NCI-H345 treated with DMSO at 0.1 percent for 48 hours (cell line): ENCODE results near the gene HBEGF.

Experiments used
- DNase-seq: peaks from one replicate; lab custom pipeline; 2025; ENCODE audit not compliant: unreplicated experiment; lab: John Stamatoyannopoulos, UW

HBEGF gene

GRCh38 chr5:140338336-140338735 lies 8.1 kb downstream of the HBEGF start:
- DNase-seq = no peak

DNA sequence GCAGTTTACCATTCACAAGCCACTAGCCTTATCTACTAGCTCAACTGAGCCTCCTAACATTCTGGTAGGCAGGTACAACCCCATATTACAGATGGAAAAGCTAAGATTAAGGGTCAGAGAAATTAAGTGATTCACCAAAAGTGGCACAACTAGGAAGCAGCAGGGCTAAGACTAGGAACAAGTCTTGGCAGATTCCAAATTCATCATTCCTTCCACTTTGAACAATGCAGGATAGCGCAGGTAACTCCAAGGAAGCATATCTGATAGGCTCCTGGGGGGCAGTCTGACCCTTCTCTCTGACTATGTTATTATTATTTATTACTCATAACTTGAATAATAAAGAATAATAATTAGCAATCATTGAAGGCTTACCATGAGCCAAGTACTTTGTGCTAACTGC lies 8.5 kb downstream of the HBEGF start:
- DNase-seq = no peak

DNA sequence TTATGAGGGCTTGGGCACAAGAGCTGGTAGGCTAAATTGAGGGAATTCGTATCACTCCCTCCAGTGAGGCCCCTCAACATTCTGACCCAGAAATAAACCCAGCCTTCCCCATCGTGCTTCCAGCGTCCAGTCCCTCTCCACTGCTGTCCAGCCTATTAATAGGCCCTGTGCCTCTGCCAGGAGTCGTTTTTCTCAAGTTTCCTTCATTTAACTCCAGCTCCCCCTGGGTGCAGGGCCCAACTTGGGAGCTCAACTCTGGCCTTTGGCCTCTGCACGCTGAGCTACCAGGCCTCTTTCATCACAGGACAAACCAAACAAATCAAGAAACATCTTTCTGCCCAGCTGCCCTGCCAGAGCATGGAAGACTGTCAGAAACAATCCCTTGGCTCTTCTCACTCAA lies 10.0 kb downstream of the HBEGF start:
- no peak for DNase-seq

- DNase-seq = no peak
Observed at GRCh38 chr5:140331638-140332037, 14.8 kb downstream of the HBEGF start.

DNA sequence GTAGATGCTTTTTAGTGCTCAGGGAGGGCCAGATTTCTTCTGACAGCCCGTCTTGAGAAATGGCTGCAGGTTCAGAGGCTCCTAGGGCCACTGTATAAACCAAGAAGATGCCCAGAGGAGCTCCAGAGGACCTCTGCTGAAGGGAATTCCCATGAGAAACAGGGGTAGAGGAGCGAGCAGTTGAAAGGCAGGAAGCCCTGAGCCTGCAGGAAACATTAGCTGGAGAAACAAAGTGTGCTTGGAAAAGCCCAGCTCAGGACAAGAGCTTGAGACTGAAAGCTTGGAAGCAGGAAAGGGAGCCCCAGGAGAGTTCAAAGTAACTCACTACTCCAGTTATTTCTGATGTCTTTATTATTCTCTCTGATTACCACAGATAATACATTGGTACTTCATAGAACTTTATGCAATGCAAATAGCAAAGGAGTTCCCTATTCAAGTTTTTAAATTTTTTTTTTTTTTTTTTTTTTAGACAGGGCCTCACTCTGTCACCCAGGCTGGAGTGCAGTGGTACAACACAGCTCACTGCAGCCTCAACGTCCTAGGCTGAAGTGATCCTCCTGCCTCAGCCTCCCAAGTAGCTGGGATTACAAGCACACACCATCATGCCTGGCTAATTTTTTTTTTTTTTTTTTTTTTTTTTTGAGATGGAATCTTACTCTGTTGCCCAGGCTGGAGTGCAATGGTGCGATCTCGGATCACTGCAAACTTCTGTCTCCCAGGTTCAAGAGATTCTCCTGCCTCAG lies 16.5 kb downstream of the HBEGF start:
- DNase-seq = no peak

DNA sequence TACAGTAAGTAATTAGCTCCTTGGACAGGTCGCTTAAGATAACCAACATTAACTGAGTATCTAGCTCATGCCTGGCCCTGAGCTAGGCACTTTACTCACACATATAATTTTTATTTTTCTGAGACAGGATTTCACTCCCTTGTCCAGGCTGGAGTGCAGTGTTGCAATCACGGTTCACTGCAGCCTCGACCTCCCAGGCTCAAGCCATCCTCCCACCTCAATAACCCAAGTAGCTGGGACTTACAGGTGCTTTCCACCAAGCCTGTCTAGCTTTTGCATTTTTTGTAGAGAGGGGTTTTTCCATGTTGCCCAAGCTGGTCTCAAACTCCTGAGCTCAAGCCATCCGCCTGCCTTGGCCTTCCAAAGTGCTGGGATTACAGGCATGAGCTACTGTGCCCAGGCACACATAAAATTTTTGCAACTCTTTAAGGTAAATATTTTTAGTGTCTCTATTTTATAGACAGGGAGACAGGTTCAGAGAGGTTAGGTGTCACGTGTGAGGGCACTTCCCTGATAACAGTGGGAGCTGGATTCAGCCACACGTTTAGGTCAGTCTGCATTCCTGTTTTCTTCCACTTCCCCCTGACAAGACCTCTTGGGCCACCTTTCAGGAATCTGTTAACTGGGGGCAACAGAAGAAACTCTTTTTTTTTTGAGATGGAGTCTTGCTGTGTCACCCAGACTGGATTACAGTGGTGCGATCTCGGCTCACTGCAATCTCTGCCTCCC lies 18.2 kb downstream of the HBEGF start:
- no peak for DNase-seq

DNA sequence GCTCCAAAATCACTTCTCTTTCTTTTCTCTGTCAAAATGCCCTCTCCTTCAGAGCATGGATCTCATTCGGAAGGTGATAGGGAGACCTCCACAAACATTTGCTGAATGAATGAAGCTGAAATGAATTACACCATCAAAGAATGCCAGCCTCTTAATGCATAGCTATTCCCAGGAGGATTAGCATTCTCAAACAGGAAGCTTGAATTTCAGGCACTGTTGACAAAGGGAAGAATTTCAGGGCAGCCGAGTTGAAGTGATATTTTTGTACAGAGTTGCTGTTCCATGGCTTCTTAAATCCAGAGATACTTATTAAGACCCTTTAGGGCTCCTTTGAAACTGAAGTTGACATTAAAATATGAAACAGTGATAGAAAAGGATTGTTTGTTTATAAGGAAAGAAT lies 18.8 kb downstream of the HBEGF start:
- DNase-seq = no peak

DNA sequence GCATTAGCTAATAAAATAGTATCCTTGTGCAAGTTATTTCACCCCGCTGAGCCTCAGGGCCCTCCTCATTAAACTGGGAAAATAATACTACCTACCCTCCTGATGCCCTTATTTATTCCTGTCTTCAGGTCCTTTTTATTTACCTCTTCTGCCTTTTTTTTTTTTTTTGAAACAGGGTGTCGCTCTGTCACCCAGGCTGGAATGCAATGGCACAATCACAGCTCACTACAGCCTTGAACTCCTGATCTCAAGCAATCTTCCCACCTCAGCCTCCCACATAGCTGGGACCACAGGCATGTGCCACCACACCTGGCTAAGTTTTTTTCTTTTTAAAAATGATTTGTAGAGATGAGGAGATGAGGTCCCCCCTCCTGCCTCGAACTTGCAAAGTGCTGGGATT lies 20.9 kb downstream of the HBEGF start:
- no peak for DNase-seq

DNA sequence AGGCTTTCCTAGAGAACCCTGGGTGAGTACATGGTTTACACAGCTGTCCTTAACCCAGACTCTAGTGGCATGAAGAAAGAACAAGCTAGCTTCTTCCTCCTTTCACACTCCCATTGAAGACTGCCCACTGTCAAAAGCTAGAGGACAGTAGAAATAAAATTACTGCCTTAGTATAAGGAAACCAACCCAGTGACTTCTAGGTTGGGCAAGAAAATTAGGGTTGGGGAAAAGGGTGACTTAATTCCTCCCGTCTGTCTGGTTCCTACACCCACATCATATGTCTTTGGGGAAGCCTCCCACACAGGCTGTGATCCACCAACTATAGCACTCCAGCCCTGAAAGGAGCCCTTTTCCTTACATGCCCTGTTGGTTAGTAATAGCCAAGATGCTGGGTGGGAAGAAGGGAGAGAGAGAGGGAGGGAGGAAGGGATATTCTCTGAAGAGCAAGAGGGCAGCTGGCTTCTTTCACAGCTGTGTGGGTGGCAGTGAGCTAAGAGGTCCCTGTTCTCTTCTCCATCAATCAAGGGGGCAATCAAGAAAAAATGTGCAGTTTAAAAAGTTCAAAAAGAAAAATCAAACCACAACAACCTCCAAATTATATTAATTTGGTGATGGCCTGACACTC lies 21.7 kb downstream of the HBEGF start:
- no peak for DNase-seq

GRCh38 chr5:140324041-140324600 lies 22.3 kb downstream of the HBEGF start:
- DNase-seq = no peak

DNA sequence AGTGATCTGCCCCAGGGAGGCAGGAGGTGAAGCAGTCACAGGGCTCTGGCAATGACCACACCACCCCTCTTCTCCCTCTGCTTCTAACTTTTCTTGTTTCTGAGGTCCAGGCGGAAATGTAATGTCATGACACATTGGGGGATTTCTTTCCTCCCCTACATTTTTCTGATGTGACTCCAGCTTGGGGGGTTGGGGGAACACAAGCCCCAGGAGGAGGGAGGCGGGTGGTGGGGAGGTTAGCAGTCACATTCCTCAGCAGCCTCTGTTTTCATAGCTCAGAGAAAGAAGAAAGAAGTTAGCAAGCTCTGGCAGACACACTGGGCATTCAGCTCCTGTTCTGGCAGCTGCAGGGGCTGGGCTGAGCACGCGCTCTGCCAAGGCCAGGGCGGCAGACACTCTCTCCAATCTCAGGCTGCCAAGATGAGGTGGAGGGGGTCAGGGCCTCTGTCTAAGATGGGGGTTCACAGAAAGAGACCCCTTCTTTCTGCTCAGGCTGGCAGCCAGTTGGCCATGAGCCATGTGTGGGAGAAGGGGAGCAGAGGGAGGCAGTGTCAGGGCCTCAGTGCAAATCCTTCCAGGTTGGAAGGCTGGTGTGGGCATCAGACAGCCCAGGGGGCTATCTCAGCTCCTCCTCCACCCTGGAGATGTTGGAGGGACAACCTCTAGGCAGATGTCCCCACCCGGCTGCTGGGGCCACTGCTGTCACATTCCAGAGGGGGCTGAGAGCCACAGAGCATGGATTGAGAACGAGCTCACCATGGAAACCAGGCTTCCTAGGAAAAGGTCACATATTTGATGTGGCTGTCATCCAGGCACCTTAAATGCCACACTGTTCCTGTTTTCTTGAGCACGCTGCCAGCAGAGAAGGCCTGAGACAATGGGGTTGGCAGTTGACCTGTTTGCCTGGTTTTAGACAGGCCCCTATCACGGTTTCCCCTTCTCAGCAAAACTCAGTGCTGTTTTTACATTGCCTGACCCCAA lies 23.4 kb downstream of the HBEGF start:
- no peak for DNase-seq

GRCh38 chr5:140321796-140322195 lies 24.6 kb downstream of the HBEGF start:
- DNase-seq = no peak

GRCh38 chr5:140319833-140320232 lies 26.6 kb downstream of the HBEGF start:
- DNase-seq = no peak

GRCh38 chr5:140318792-140319191 lies 27.6 kb downstream of the HBEGF start:
- DNase-seq = no peak

DNA sequence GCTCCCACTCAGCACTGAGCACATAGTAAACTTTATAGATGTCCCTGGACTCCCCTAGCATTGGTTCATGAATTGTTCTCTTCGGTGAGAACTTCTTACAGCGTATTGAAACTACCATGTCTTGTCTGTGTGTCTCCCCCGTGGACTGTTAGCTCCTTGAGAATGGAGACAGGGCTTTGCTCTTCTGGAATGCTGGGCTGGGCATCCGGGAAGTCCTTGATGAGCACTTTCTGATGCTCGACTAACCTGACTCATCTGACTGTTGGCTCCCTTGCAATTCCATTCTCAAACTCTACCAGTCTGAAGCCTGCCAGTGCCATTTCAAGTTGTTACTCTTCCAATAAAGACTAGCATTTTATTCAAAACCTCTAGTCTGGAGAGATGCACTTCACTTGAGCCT lies 28.5 kb downstream of the HBEGF start:
- DNase-seq = no peak

GRCh38 chr5:140312791-140313189 lies 33.6 kb downstream of the HBEGF start:
- no peak for DNase-seq

DNA sequence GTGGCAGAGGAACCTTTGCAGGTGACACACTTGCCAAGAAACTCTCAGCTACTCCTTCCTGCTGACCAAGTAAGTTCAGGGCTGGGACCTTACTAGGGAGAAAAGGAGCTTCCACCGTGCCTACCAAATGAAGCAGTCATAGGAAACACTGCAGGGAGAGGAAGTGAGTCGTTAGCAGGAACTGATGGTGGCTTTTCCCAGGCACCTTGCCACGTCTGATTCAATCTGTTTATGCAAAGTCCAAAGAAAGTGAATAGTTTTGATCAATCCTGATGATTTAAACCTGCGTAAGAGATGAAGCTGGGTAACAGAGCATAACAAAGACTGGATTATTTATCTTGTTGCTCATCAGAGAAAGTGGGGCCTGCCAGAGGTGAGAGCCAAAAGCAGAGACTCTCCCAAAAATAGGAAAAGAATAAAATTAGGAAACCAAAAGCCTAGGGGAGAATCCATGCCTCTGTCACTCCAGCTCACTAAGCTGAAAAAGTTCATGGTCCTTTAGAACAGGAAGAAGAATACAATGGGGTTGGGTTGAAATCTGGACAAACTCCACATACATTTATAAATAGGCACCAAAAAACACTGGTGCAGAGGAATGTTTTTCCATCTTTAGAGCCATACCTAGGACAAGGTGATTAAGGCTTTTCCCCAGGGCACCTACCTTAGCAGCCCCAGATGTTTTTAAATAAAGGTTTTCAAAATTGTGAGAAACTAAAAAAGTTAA lies 34.2 kb downstream of the HBEGF start:
- no peak for DNase-seq

GRCh38 chr5:140311011-140311467 lies 35.4 kb downstream of the HBEGF start:
- no peak for DNase-seq

DNA sequence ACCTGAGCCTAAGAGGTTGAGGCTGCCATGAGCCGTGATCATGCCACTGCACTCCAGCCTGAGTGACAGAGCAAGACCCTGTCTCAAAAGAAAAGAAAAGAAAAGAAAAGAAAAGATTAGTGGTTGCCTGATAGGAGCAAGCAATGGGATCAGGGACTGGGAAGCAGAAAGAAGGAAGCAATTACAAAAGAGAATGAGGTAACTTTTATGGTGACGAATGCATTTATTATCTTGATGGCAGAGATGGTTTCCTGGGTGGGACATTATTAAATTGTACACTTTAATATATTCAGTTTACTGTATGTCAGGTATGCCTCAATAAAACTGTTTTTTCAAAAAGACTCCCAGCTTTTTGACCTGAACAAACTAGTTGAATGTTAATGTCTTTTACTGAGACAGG lies 36.0 kb downstream of the HBEGF start:
- no peak for DNase-seq

DNA sequence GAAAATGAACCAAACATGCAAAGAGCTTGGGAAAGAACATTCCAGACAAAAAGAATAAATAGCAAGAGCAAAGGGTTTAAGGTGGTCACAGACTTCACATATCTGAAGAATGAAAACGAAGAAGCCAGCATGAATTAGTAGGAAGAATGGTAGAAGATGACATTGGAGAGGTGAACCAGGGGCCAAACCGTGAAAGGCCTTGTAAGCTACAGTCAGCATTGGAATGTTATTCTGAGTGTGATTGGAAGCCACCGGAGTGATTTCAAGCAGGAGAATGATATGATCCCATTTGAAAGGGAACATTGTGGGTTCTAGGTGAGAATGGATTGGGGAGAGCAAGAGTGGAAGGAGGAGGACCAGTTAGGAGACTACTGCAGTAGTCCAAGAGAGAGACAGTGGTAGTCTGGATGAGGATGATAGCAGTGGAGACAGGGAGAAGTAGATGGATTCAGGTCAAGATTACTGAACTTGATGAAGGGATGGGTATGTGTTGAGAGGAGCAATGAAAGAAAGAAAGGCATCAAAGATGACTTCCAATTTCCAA lies 36.6 kb downstream of the HBEGF start:
- DNase-seq = no peak
